NCI-H1417 (cell line): ENCODE measurements around the gene TRIM41.
"Not testable (repeated sequence)": the region's sequence is repeated elsewhere in the genome, so short reads cannot be mapped to it uniquely, and the experiment has no call there.

Source experiments
- DNase-seq, 3 experiments: peaks; one replicate each; lab custom pipeline; 2025; lab: John Stamatoyannopoulos, UW

Gene TRIM41

GRCh38 chr5:181223058-181223728, at the start of gene TRIM41:
TRIM41 (plus strand) TSS chr5:181223281; CDS start chr5:181224000, 719 bp downstream.
- no peak for DNase-seq

GRCh38 chr5:181173420-181174342, 49.4 kb upstream of the TRIM41 start:
- no peak for DNase-seq

- no peak for DNase-seq
Observed at GRCh38 chr5:181176254-181176952, 46.7 kb upstream of the TRIM41 start.

- not testable (repeated sequence) for DNase-seq
Observed at GRCh38 chr5:181177559-181177958, 45.5 kb upstream of the TRIM41 start.

DNA sequence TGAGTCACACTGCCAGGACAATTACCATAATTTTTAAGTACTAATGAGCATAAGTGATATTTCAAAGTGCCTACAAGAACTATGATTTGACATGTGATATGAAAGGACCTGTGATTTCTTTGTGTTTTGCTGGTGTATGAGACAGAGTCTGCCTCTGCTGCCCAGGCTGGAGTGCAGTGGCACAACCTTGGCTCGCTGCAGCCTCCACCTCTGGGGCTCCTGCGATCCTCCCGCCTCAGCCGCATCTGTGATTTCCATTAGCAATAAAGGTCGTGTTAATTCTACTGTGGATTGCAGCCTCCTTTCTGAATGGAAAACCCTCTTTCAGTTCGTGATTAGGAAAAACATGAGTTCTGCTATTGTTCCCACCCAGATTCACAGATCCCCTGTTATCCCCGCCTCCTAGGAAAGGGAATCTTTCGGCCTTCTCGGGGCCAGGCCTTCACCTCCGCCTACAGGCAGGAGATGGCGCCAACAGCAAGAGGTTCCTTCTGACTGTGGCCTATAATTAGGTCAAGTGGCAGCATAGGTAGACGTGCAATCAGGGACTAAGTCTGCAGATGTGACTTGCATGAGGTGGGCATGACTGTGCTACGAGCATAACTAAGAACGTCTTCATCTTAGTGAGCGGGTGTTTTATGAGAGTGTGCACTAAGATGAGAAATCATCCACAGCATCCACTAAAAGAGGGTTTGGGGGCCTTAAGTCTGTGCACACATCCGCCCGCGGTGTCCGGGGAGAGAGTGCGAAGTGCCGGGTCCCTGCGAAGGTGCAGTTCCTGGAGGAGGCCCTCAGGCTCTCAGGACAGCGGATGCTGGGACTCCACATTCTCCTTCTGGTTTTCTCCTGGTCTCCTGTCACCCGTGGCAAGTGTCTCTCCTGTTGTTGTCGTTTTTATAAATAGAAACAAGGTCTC, 41.2 kb upstream of the TRIM41 start:
- no peak for DNase-seq

- no peak for DNase-seq
Observed at GRCh38 chr5:181182651-181183050, 40.4 kb upstream of the TRIM41 start.

DNA sequence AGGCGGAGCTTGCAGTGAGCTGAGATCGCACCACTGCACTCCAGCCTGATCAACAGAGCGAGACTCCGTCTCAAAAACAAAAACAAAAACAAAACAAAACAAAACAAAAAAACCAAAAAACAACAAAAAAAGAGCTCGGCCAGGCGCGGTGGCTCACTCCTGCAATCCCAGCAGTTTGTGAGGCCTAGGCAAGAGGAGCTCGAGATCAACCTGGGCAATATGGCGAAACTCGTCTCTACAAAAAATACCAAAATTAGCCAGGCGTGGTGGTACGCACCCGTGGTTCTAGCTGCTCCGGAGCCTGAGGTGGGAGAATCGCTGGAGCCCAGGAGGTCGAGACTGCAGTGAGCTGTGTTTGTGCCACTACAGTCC, 38.2 kb upstream of the TRIM41 start:
- no peak for DNase-seq

GRCh38 chr5:181185560-181185959, 37.5 kb upstream of the TRIM41 start:
- no peak for DNase-seq

DNA sequence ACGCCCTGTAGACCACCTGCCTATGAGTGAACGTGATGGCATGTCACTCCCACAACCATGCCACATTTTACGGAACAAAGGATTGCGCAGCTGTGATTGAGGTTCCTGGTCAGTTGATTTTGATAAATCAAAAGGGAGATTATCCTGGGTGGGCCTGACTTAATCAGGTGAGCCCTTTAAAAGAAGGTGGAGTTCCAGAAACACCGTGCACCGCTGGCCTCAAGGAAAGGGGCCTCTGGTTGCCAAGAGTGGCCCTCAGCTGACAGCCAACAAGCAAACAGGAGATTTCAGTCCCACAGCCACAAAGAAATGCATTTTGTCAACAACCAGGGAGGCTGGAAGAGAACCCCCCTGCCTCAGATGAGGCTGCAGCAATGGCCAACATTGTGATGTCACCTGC, 37.1 kb upstream of the TRIM41 start:
- DNase-seq, result no peak

- DNase-seq, result no peak
Observed at GRCh38 chr5:181186986-181187499, 36.0 kb upstream of the TRIM41 start.

GRCh38 chr5:181187500-181188213, 35.4 kb upstream of the TRIM41 start:
- no peak for DNase-seq

GRCh38 chr5:181188700-181189362, 34.2 kb upstream of the TRIM41 start:
- no peak for DNase-seq

DNA sequence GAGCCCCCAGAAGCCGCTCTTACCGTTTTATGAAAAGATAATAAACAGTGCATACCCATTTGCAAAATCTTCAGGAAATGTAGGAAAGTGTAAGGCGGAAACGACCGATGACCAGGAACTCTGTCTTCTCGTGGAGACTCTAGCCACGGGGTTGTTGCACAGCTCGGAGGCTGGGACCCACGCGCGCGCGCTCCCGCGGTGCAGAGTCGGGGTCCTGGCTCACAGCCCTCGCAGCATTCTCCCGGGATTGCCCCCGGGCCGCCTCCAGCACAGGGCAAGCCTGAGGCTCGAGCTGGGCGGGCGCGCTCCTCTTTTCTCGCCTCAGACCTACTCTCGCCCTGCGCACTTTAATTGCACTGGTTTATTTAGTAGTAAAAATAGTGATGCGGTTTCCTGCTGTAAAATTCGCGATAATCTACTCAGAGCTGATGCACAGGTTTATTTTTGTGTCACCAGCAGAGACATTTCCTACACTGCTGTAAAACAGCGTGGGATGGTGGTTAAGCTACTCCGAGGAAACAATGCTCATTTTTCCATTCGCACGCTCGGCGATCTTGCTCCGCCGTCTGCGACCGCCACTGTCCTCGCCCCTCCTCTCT, 33.6 kb upstream of the TRIM41 start:
- no peak for DNase-seq

GRCh38 chr5:181189962-181190710, 32.9 kb upstream of the TRIM41 start:
- no peak for DNase-seq

- no peak for DNase-seq
Observed at GRCh38 chr5:181190711-181191525, 32.2 kb upstream of the TRIM41 start.

- no peak for DNase-seq
Observed at GRCh38 chr5:181191526-181192336, 31.4 kb upstream of the TRIM41 start.

GRCh38 chr5:181192337-181193046, 30.6 kb upstream of the TRIM41 start:
- no peak for DNase-seq
